CD14-positive monocyte (primary cell): Measurements from ENCODE around the gene ROBO4. TPM values are rescaled to one million over a fixed set of nuclear protein-coding genes. Genes with fewer than 3 reads are reported as not detected.

ENCODE experiments used
- DNase-seq, 3 donors: peaks; one replicate each; pipeline ENCODE4 v3.0.0-alpha.2; 2011 to 2022
- H2AFZ ChIP-seq: 2 replicates; pipeline ENCODE4 v1.6.0; 2012; ENCODE audit warnings: mild to moderate bottlenecking, low read depth, low read length, inconsistent platforms; ENCODE audit not compliant: insufficient read depth, poor library complexity, severe bottlenecking
- H3K27ac ChIP-seq, 2 donors: 1 replicate in 1 of 2; 2 replicates in 1 of 2; pipeline ENCODE4 v1.5.1; 2012 to 2013; ENCODE audit warnings: low read length in 2 of 2, control low read depth in 1 of 2, inconsistent platforms in 1 of 2, low read depth in 1 of 2, mild to moderate bottlenecking in 1 of 2
- H3K27me3 ChIP-seq, 2 donors: one replicate each; pipeline versions ENCODE4 v1.6.0 to v1.6.1; 2011 to 2013; ENCODE audit warnings: low read length in 2 of 2; ENCODE audit not compliant: control insufficient read depth in 2 of 2, insufficient read depth in 2 of 2
- H3K36me3 ChIP-seq, 2 donors: replicated peaks in 1 of 2; 1 replicate in 1 of 2; 2 replicates in 1 of 2; pipeline versions ENCODE4 v1.5.1 to v1.6.1; 2012 to 2013; ENCODE audit warnings: low read length in 2 of 2, control low read depth in 1 of 2, inconsistent platforms in 1 of 2, mild to moderate bottlenecking in 1 of 2; ENCODE audit not compliant: insufficient read depth in 2 of 2, control insufficient read depth in 1 of 2
- H3K4me1 ChIP-seq, 2 donors: 1 replicate in 1 of 2; 2 replicates in 1 of 2; pipeline versions ENCODE4 v1.5.1 to v1.6.1; 2012 to 2013; ENCODE audit warnings: low read length in 2 of 2, control low read depth in 1 of 2, inconsistent platforms in 1 of 2, mild to moderate bottlenecking in 1 of 2, moderate library complexity in 1 of 2; ENCODE audit not compliant: insufficient read depth in 2 of 2, control insufficient read depth in 1 of 2
- H3K4me2 ChIP-seq: replicated peaks from 2 replicates; pipeline ENCODE3; 2012; ENCODE audit warnings: low read length, moderate library complexity, mild to moderate bottlenecking; ENCODE audit not compliant: poor library complexity, severe bottlenecking; ENCODE audit errors: extremely low read depth
- H3K4me3 ChIP-seq, 3 experiments: fragments of 200-600 bp in 1 of 3; sonication (generic) in 1 of 3; replicated peaks in 1 of 3; 1 replicate in 2 of 3; 2 replicates in 1 of 3; pipeline ENCODE4 v1.5.1; 2011 to 2013; ENCODE audit warnings: low read length in 3 of 3, mild to moderate bottlenecking in 3 of 3, control low read depth in 2 of 3, low read depth in 2 of 3, inconsistent platforms in 1 of 3, moderate library complexity in 1 of 3
- H3K79me2 ChIP-seq: 2 replicates; pipeline ENCODE4 v1.6.0; 2012; ENCODE audit warnings: mild to moderate bottlenecking, control low read depth, inconsistent platforms, low read length, moderate library complexity; ENCODE audit not compliant: insufficient read depth
- H3K9ac ChIP-seq: 2 replicates; pipeline ENCODE4 v1.6.0; 2017; ENCODE audit warnings: low read length, mild to moderate bottlenecking; ENCODE audit not compliant: insufficient read depth, poor library complexity, severe bottlenecking
- H3K9me3 ChIP-seq, 2 donors: replicated peaks in 1 of 2; 1 replicate in 1 of 2; 2 replicates in 1 of 2; pipeline versions ENCODE4 v1.5.1 to v1.6.1; 2012 to 2013; ENCODE audit warnings: low read length in 2 of 2, control low read depth in 1 of 2; ENCODE audit not compliant: control insufficient read depth in 1 of 2, insufficient read depth in 1 of 2
- H4K20me1 ChIP-seq: 2 replicates; pipeline ENCODE4 v1.6.0; 2012; ENCODE audit warnings: mild to moderate bottlenecking, low read length, control low read depth, moderate library complexity; ENCODE audit not compliant: insufficient read depth
- H3K27ac Mint-ChIP-seq, 7 donors: one replicate each; pipeline ENCODE4 v1.8.0; 2020; ENCODE audit warnings: mild to moderate bottlenecking in 7 of 7, mixed read lengths in 7 of 7, moderate library complexity in 6 of 7, inconsistent platforms in 2 of 7
- H3K27me3 Mint-ChIP-seq, 3 donors: one replicate each; pipeline ENCODE4 v1.8.0; 2021 to 2022; ENCODE audit warnings: low read depth in 3 of 3, mild to moderate bottlenecking in 3 of 3, mixed read lengths in 3 of 3, moderate library complexity in 3 of 3, inconsistent platforms in 1 of 3
- H3K36me3 Mint-ChIP-seq, 2 donors: one replicate each; pipeline ENCODE4 v1.8.0; 2020; ENCODE audit warnings: mixed read lengths in 2 of 2, inconsistent platforms in 1 of 2, mild to moderate bottlenecking in 1 of 2
- H3K4me1 Mint-ChIP-seq: one replicate; pipeline ENCODE4 v1.8.0; 2020; ENCODE audit warnings: mild to moderate bottlenecking, mixed read lengths
- H3K4me3 Mint-ChIP-seq, 2 donors: one replicate each; pipeline ENCODE4 v1.8.0; 2020; ENCODE audit warnings: mild to moderate bottlenecking in 2 of 2, mixed read lengths in 2 of 2, moderate library complexity in 1 of 2
- H3K9me3 Mint-ChIP-seq, 7 donors: one replicate each; pipeline ENCODE4 v1.8.0; 2020 to 2022; ENCODE audit warnings: mixed read lengths in 7 of 7, mild to moderate bottlenecking in 6 of 7, moderate library complexity in 6 of 7, inconsistent platforms in 2 of 7
- WGBS: methylation state at CpG from one replicate; pipeline ENCODE4 v1.1.5; 2013; ENCODE audit warnings: missing lambda C conversion rate; ENCODE audit not compliant: insufficient coverage; 5-methylcytosine and 5-hydroxymethylcytosine counted together
- intact Hi-C, 2 donors: fragments of 100-400 bp; cut with micrococcal nuclease; formaldehyde crosslinking; loops; one replicate each; pipeline versions ENCODE4 v1.15.0 to v1.15.1; 2023
- polyA plus RNA-seq, 3 donors: library from polyadenylated mRNA; depleted of rRNA in 1 of 3; unstranded in 2 of 3; stranded (reverse) in 1 of 3; fragments of 300-500 nt in 2 of 3; fragments of >200 nt in 1 of 3; fragmentation: Illumina TruSeq in 2 of 3; gene quantifications; 1 replicate in 2 of 3; 2 replicates in 1 of 3; pipeline ENCODE4 v1.2.3, GENCODE V29; 2012 to 2021
- TF ChIP-seq, protein P1 (sequence below): fragments of 200-600 bp; IDR thresholded peaks from one replicate; pipeline ENCODE4 v1.8.0; 2022; ENCODE audit warnings: antibody characterized with exemption, mild to moderate bottlenecking

Gene ROBO4
- polyA plus RNA-seq, 3 donors = 0.19 to 0.20 TPM; not detected in 1

DNA sequence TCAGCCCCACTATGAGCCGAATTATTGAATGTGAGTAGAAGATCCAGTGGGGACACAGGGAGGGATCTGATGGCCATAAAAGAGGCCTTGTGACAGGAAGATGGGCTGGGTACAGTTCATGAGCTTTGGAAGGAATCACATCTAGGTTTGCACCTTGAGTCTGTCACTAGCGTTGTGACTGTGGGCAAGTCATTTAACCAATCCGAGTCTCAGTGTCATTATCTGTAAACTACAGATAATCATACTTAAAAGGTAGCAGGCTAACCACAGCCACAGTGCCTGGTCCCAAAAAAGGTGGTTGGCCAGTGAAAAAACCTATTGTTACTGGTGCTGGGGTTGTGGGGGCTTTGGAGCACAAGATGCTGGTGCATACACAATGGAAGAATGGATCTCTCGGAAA lies 25.2 kb upstream of the ROBO4 start:
- Histone ChIP-seq H4K20me1 (no peaks in the 10 kb centered on the region), H3K79me2 (no peaks in the 10 kb centered on the region), H3K27ac (no peak overlapping the region), H3K4me2 (no peak overlapping the region), H3K9ac (no peak overlapping the region), H2AFZ (no peak overlapping the region), H3K27me3 (peaks cover 10 to 13% of the 10 kb centered on the region in 2 donors), H3K4me3 (no peak overlapping the region), H3K4me1 (peaks cover 4 to 10% of the 10 kb centered on the region in 2 donors), H3K36me3 (no peaks in the 10 kb centered on the region), H3K9me3 (peaks cover 0 to 6% of the 10 kb centered on the region in 2 donors)
- Mint-ChIP-seq H3K27me3 (peaks cover 19 to 25% (median 22%) of the 10 kb centered on the region in 3 donors), H3K4me1 (peaks cover 9% of the 10 kb centered on the region), H3K27ac (no peak overlapping the region), H3K9me3 (peaks cover 0 to 12% (median 9%) of the 10 kb centered on the region in 7 donors), H3K36me3 (no peaks in the 10 kb centered on the region), H3K4me3 (no peak overlapping the region)
- TF ChIP-seq, protein P1, sequence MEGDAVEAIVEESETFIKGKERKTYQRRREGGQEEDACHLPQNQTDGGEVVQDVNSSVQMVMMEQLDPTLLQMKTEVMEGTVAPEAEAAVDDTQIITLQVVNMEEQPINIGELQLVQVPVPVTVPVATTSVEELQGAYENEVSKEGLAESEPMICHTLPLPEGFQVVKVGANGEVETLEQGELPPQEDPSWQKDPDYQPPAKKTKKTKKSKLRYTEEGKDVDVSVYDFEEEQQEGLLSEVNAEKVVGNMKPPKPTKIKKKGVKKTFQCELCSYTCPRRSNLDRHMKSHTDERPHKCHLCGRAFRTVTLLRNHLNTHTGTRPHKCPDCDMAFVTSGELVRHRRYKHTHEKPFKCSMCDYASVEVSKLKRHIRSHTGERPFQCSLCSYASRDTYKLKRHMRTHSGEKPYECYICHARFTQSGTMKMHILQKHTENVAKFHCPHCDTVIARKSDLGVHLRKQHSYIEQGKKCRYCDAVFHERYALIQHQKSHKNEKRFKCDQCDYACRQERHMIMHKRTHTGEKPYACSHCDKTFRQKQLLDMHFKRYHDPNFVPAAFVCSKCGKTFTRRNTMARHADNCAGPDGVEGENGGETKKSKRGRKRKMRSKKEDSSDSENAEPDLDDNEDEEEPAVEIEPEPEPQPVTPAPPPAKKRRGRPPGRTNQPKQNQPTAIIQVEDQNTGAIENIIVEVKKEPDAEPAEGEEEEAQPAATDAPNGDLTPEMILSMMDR = no peak
- intact Hi-C loops = no loop called here
- no peak for DNase-seq
- 90% methylated on average over 2 of the region's 4 CpGs for WGBS

DNA sequence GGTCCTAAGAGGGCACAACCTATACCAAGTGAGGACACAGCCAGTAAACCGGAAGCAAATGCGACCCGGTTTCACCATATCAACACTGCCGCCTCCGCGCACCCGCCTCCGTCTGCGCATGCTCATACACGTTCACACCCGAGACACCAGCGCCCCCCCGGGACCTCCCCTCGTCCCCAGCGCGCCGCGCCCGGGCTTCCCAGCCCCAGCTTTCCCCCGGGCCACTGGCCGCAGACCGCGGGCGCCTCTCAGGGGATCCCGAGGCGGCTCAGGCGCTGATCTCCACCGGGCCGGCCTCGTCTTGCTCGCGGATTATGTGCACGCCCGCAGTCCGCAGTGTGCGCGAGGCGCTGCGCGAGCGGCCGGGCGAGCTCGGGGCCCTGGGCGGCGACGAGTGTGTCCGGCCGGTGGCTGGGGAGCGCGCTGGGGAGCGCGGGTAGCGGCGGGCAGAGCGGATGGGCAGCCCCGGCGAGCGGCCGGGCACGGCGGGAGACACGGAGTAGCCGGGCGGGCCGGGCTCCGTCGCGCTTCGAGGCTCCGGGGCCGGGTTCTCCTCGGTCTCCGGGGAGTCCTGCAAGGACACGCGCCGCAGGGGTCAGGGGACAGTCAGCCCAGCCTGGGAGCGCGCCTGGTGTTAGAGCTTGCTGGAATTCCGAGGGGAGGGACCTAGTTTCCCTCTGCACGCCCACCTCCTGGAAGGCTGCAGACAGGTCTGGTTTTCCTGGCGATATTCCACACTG lies 23.4 kb upstream of the ROBO4 start:
- Histone ChIP-seq H3K36me3 (no peaks in the 10 kb centered on the region), H2AFZ (peak overlapping the region; percentile 92), H3K9ac (peak overlapping the region; percentile 27), H3K4me1 (peaks cover 4 to 10% of the 10 kb centered on the region in 2 donors), H3K4me2 (peak overlapping the region; percentile 76), H3K27ac (no peak overlapping the region), H3K27me3 (peaks cover 10 to 13% of the 10 kb centered on the region in 2 donors), H3K9me3 (peaks cover 0 to 6% of the 10 kb centered on the region in 2 donors), H4K20me1 (no peaks in the 10 kb centered on the region), H3K4me3 (peak overlapping the region in 2 of 3 experiments; percentile 33 to 67), H3K79me2 (no peaks in the 10 kb centered on the region)
- peaks cover 15% of the 10 kb centered on the region for H3K4me1 Mint-ChIP-seq
- peaks cover 19 to 28% (median 22%) of the 10 kb centered on the region in 3 donors for H3K27me3 Mint-ChIP-seq
- no peak overlapping the region for H3K27ac Mint-ChIP-seq
- H3K9me3 Mint-ChIP-seq = peaks cover 0 to 12% (median 9%) of the 10 kb centered on the region in 7 donors
- DNase-seq = peak; percentile 44 to 76 (median 50)
- TF ChIP-seq, protein P1 = no peak
- intact Hi-C loops = no loop called here
- WGBS = 9% methylated on average over 77 of the region's 82 CpGs
- H3K4me3 Mint-ChIP-seq = peak overlapping the region; percentile 57 to 82
- H3K36me3 Mint-ChIP-seq = no peaks in the 10 kb centered on the region
